GM12878 (cell line): ENCODE data around the gene SPHK2. TPM values are rescaled to one million over a fixed set of nuclear protein-coding genes. Genes with fewer than 3 reads are reported as not detected.

Source experiments
- ATF2 ChIP-seq: IDR thresholded peaks from 2 replicates; pipeline ENCODE4 v1.6.1; 2012; ENCODE audit warnings: low read length, inconsistent platforms
- ATF7 ChIP-seq: fragments of 450-650 bp; IDR thresholded peaks from 2 replicates; pipeline ENCODE4 v1.6.1; 2016; ENCODE audit warnings: low read depth, mild to moderate bottlenecking
- BCL3 ChIP-seq: IDR thresholded peaks from 2 replicates; pipeline ENCODE4 v1.6.1; 2011; ENCODE audit warnings: borderline replicate concordance, low read depth, mild to moderate bottlenecking, moderate library complexity, low read length; ENCODE audit not compliant: insufficient read depth, poor library complexity, severe bottlenecking
- GATAD2B ChIP-seq: fragments of 450-650 bp; conservative IDR thresholded peaks from 2 replicates; pipeline ENCODE4 v1.6.1; 2017; ENCODE audit warnings: low read depth, mild to moderate bottlenecking, moderate library complexity
- MTA2 ChIP-seq: fragments of 450-650 bp; IDR thresholded peaks from 2 replicates; pipeline ENCODE4 v1.6.1; 2016; ENCODE audit warnings: low read depth, mild to moderate bottlenecking, moderate library complexity
- MYC ChIP-seq: IDR thresholded peaks from 2 replicates; pipeline ENCODE4 v1.6.1; 2011; ENCODE audit warnings: mild to moderate bottlenecking, low read length, moderate library complexity, inconsistent platforms; ENCODE audit not compliant: insufficient read depth, insufficient replicate concordance, insufficient read length, severe bottlenecking
- NBN ChIP-seq: fragments of 450-650 bp; IDR thresholded peaks from 2 replicates; pipeline ENCODE4 v1.6.1; 2016
- NFYB ChIP-seq: IDR thresholded peaks from 2 replicates; pipeline ENCODE4 v1.6.1; 2011; ENCODE audit warnings: low read depth, mild to moderate bottlenecking, low read length, improper control_type of control experiment, moderate library complexity; ENCODE audit not compliant: insufficient read depth
- ZNF687 ChIP-seq: fragments of 450-650 bp; IDR thresholded peaks from 2 replicates; pipeline ENCODE4 v1.6.1; 2017; ENCODE audit warnings: mild to moderate bottlenecking, moderate library complexity
- polyA plus RNA-seq, 11 experiments: library from polyadenylated mRNA; depleted of rRNA in 4 of 11; unstranded in 6 of 11; stranded (reverse) in 5 of 11; fragments of >200 nt; fragmentation: Nextera tagmentation in 4 of 11; fragmentation: Illumina TruSeq in 1 of 11; extraction: Ambion mirVana in 4 of 11; extraction: Trizol in 1 of 11; gene quantifications; 1 replicate in 1 of 11; 2 replicates in 10 of 11; pipeline versions ENCODE4 v1.2.1 to v1.2.3, GENCODE V29; 2011 to 2016; ENCODE audit warnings: inconsistent platforms in 2 of 11, missing spikeins in 2 of 11, low read depth in 1 of 11
- total RNA-seq, 4 experiments: library from RNA; depleted of rRNA in 3 of 4; stranded (reverse); fragments of >200 nt in 3 of 4; fragmentation: Illumina TruSeq in 1 of 4; extraction: Trizol in 1 of 4; gene quantifications; 2 replicates each; pipeline versions ENCODE4 v1.2.1 to v1.2.3, GENCODE V29; 2013 to 2021

The SPHK2 gene
- total and polyA plus RNA-seq, 10 of the 15 experiments (the other 5 are each of a cell fraction or from before 2014, with no cell fraction given) = 0.37 to 40.5 (median 11.2) TPM

- TF ChIP-seq ATF2 (no peak), NFYB (no peak), MTA2 (peak; percentile 71), MYC (no peak), BCL3 (no peak), ZNF687 (0 out of 2 replicates have a peak, but pooled peaks have one; percentile 41), GATAD2B (peak; percentile 62), ATF7 (0 out of 2 replicates have a peak, but pooled peaks have one; percentile 28), NBN (0 out of 2 replicates have a peak, but pooled peaks have one; percentile 58)
Measured at GRCh38 chr19:48627201-48627864, 8.0 kb downstream of the SPHK2 start (continued).
